MM.1S (cell line): Measurements from ENCODE around the gene ST6GALNAC6.

Experiments
- EZH2 ChIP-seq: fragments of 300-600 bp; sonication (generic); optimal IDR thresholded peaks from 2 replicates; pipeline ENCODE3; 2017; ENCODE audit warnings: low read depth, mild to moderate bottlenecking, antibody characterized with exemption, low read length, mixed read lengths
- EZH2phosphoT487 ChIP-seq: fragments of 300-600 bp; sonication (generic); IDR thresholded peaks from 2 replicates; pipeline ENCODE4 v1.6.1; 2018; ENCODE audit warnings: antibody characterized with exemption, low read length
- TF ChIP-seq, protein P1 (sequence below): fragments of 300-600 bp; sonication (generic); IDR thresholded peaks from 2 replicates; pipeline ENCODE4 v1.5.1; 2016; ENCODE audit warnings: antibody characterized with exemption, low read length, mixed read lengths

GRCh38 chr9:127938298-127938690 is 38.9 kb upstream of the ST6GALNAC6 start:
- TF ChIP-seq, protein P1, sequence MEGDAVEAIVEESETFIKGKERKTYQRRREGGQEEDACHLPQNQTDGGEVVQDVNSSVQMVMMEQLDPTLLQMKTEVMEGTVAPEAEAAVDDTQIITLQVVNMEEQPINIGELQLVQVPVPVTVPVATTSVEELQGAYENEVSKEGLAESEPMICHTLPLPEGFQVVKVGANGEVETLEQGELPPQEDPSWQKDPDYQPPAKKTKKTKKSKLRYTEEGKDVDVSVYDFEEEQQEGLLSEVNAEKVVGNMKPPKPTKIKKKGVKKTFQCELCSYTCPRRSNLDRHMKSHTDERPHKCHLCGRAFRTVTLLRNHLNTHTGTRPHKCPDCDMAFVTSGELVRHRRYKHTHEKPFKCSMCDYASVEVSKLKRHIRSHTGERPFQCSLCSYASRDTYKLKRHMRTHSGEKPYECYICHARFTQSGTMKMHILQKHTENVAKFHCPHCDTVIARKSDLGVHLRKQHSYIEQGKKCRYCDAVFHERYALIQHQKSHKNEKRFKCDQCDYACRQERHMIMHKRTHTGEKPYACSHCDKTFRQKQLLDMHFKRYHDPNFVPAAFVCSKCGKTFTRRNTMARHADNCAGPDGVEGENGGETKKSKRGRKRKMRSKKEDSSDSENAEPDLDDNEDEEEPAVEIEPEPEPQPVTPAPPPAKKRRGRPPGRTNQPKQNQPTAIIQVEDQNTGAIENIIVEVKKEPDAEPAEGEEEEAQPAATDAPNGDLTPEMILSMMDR = no peak
- TF ChIP-seq EZH2 (no peak), EZH2phosphoT487 (no peak)
